B cell (primary cell): Measurements from ENCODE around the gene FIZ1.

Experiments used
- CTCF ChIP-seq: fragments of 200-600 bp; IDR thresholded peaks from one replicate; pipeline ENCODE4 v1.8.0; 2022; ENCODE audit warnings: antibody characterized with exemption, mild to moderate bottlenecking
- EZH2 ChIP-seq: IDR thresholded peaks from 2 replicates; pipeline ENCODE4 v1.6.1; 2012; ENCODE audit warnings: borderline replicate concordance, low read depth, mild to moderate bottlenecking, moderate library complexity, low read length; ENCODE audit not compliant: insufficient read depth, poor library complexity, severe bottlenecking

GRCh38 chr19:55581145-55581822 lies 18.0 kb downstream of the FIZ1 start:
- TF ChIP-seq CTCF (no peak), EZH2 (no peak)
